Neutrophil (primary cell): ENCODE measurements around the gene GPR162.

Source experiments
- H3K27ac ChIP-seq: fragments of 200-600 bp; sonication (generic); 2 replicates; pipeline ENCODE4 v1.5.1; 2016; ENCODE audit warnings: mild to moderate bottlenecking, moderate library complexity
- H3K27me3 ChIP-seq: fragments of 200-600 bp; sonication (generic); 2 replicates; pipeline ENCODE4 v1.6.0; 2016; ENCODE audit warnings: mild to moderate bottlenecking
- H3K36me3 ChIP-seq: fragments of 200-600 bp; sonication (generic); 2 replicates; pipeline ENCODE4 v1.5.1; 2017
- H3K4me1 ChIP-seq, 2 experiments: fragments of 200-600 bp in 1 of 2; sonication (generic) in 1 of 2; 1 replicate in 1 of 2; 2 replicates in 1 of 2; pipeline versions ENCODE4 v1.5.1 to v1.6.1; 2013 to 2016; ENCODE audit warnings: low read depth in 1 of 2, low read length in 1 of 2, mild to moderate bottlenecking in 1 of 2, moderate library complexity in 1 of 2; ENCODE audit not compliant: control insufficient read depth in 1 of 2, insufficient read depth in 1 of 2
- H3K4me3 ChIP-seq, 2 experiments: fragments of 200-600 bp in 1 of 2; sonication (generic) in 1 of 2; 1 replicate in 1 of 2; 2 replicates in 1 of 2; pipeline ENCODE4 v1.5.1; 2013 to 2016; ENCODE audit warnings: low read depth in 1 of 2, low read length in 1 of 2, mild to moderate bottlenecking in 1 of 2, moderate library complexity in 1 of 2
- H3K9me3 ChIP-seq: fragments of 200-600 bp; sonication (generic); 2 replicates; pipeline ENCODE4 v1.5.1; 2016
- TF ChIP-seq, protein P1 (sequence below): fragments of 200-600 bp; sonication (generic); IDR thresholded peaks from 2 replicates; pipeline ENCODE4 v1.5.1; 2016; ENCODE audit warnings: antibody characterized with exemption

The GPR162 gene

GRCh38 chr12:6779708-6780432, 41.8 kb upstream of the GPR162 start:
- no peak overlapping the region for H3K27ac ChIP-seq
- no peaks in the 10 kb centered on the region for H3K36me3 ChIP-seq
- no peaks in the 10 kb centered on the region for H3K9me3 ChIP-seq
- TF ChIP-seq, protein P1, sequence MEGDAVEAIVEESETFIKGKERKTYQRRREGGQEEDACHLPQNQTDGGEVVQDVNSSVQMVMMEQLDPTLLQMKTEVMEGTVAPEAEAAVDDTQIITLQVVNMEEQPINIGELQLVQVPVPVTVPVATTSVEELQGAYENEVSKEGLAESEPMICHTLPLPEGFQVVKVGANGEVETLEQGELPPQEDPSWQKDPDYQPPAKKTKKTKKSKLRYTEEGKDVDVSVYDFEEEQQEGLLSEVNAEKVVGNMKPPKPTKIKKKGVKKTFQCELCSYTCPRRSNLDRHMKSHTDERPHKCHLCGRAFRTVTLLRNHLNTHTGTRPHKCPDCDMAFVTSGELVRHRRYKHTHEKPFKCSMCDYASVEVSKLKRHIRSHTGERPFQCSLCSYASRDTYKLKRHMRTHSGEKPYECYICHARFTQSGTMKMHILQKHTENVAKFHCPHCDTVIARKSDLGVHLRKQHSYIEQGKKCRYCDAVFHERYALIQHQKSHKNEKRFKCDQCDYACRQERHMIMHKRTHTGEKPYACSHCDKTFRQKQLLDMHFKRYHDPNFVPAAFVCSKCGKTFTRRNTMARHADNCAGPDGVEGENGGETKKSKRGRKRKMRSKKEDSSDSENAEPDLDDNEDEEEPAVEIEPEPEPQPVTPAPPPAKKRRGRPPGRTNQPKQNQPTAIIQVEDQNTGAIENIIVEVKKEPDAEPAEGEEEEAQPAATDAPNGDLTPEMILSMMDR, result no peak
- no peak overlapping the region for H3K4me3 ChIP-seq
- H3K27me3 ChIP-seq, result peaks cover 39% of the 10 kb centered on the region
- H3K4me1 ChIP-seq, result peaks cover 21 to 26% of the 10 kb centered on the region in 2 experiments

DNA sequence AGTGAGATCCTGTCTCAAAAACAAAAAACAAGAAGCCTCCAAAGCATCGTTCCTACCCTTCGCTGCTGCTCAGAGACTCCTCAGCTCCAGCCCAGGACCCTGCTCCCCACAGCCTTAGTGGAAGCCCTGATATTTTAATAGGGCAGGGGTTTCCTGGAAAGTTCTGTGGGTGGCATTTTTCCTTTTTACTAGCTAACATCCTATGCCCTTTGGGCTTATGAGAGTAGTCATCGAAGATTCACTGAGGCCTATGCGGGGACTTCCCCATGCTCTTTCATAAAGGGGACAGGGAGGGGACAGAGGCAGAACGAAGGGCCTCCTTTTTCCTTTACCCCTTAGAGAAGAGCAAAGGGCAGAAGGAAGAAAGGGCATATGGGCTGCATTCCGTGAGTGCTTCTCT, 41.0 kb upstream of the GPR162 start:
- H3K9me3 ChIP-seq, result no peaks in the 10 kb centered on the region
- H3K4me1 ChIP-seq, result peaks cover 27 to 33% of the 10 kb centered on the region in 2 experiments
- H3K4me3 ChIP-seq, result no peak overlapping the region
- TF ChIP-seq, protein P1, result no peak
- H3K27me3 ChIP-seq, result peaks cover 32% of the 10 kb centered on the region
- H3K27ac ChIP-seq, result no peak overlapping the region
- no peaks in the 10 kb centered on the region for H3K36me3 ChIP-seq

- no peak overlapping the region for H3K27ac ChIP-seq
These were observed 39.5 kb upstream of the GPR162 start for GRCh38 chr12:6782119-6782518.

DNA sequence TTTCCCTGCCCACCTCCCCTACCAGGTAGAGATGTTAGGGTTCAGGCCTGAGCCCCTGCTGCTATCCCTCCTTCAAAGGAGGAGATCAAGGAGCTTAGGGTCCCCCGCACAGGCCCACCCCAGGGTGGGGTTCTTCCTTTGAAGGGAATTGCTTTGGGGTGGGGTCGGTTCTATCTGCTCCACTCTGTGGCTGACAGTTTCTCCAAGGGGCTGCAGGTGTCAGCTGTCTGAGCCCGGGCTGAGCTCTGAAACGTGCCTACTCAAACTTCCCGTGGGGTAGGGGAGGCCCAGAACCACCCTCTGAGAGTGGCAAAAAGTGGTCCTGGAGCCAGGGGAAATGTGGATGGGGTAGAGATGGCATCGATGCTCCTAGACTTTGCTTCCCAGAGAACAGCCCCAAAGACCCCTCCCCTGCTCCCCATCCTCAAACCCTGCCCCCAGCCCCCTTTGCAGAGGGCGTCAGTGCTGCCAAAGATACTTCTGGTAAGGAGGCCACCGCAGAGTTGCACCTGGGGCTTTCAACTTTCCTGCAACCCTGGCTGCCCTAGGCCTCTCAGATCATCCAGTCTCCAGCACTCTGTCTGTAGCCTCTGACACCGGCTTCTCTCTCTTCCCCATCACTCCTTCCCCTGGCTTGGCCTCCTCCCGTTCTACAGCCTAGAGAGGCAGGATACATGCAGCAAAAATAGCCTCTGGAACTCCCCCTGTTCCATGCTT, 38.6 kb upstream of the GPR162 start:
- H3K4me1 ChIP-seq, result peaks cover 30 to 33% of the 10 kb centered on the region in 2 experiments
- no peaks in the 10 kb centered on the region for H3K9me3 ChIP-seq
- H3K36me3 ChIP-seq, result no peaks in the 10 kb centered on the region
- H3K4me3 ChIP-seq, result no peak overlapping the region
- H3K27ac ChIP-seq, result no peak overlapping the region
- H3K27me3 ChIP-seq, result peaks cover 8% of the 10 kb centered on the region
- TF ChIP-seq, protein P1, result no peak

More at GRCh38 chr12:6782119-6782518, 39.5 kb upstream of the GPR162 start:
- Histone ChIP-seq H3K9me3 (no peaks in the 10 kb centered on the region), H3K27me3 (peaks cover 17% of the 10 kb centered on the region), H3K4me3 (no peak overlapping the region), H3K4me1 (peaks cover 30 to 35% of the 10 kb centered on the region in 2 experiments), H3K36me3 (no peaks in the 10 kb centered on the region)
- TF ChIP-seq, protein P1, result no peak

GRCh38 chr12:6783828-6784227, 37.8 kb upstream of the GPR162 start:
- TF ChIP-seq, protein P1, result no peak
- peak overlapping the region; percentile 77 for H3K27ac ChIP-seq
- no peaks in the 10 kb centered on the region for H3K27me3 ChIP-seq
- H3K4me1 ChIP-seq, result peaks cover 22 to 25% of the 10 kb centered on the region in 2 experiments
- no peak overlapping the region for H3K4me3 ChIP-seq
- H3K36me3 ChIP-seq, result no peaks in the 10 kb centered on the region
- no peaks in the 10 kb centered on the region for H3K9me3 ChIP-seq
